Common myeloid progenitor, CD34-positive (primary cell): ENCODE data around the gene CYP3A5.
"Not testable (repeated sequence)": the region's sequence is repeated elsewhere in the genome, so short reads cannot be mapped to it uniquely, and the experiment has no call there.

Experiments used
- CTCF ChIA-PET: fragments of 350-600 bp; sonication (Branson Sonifier 250); formaldehyde crosslinking; loops from one replicate; lab custom pipeline; 2021; ENCODE audit warnings: antibody characterized with exemption; lab: Charles Lee
- POLR2A ChIA-PET: fragments of 350-600 bp; sonication (Branson Sonifier 250); formaldehyde crosslinking; loops from one replicate; lab custom pipeline; 2021; ENCODE audit warnings: antibody characterized with exemption; lab: Charles Lee
- DNase-seq, 3 donors: peaks; one replicate each; pipeline versions ENCODE4 v3.0.0 to v3.0.0-alpha.2; 2013
- H3K27ac ChIP-seq, 2 experiments: 1 replicate in 1 of 2; 2 replicates in 1 of 2; pipeline ENCODE4 v1.7.0; 2013; ENCODE audit warnings: inconsistent platforms in 2 of 2, low read length in 2 of 2, mild to moderate bottlenecking in 2 of 2, low read depth in 1 of 2, moderate library complexity in 1 of 2; ENCODE audit not compliant: severe bottlenecking in 2 of 2, insufficient read depth in 1 of 2, poor library complexity in 1 of 2
- H3K27me3 ChIP-seq, 5 experiments: replicated peaks in 2 of 5; 1 replicate in 3 of 5; 2 replicates in 2 of 5; pipeline versions ENCODE4 v1.6.1 to v1.7.0; 2013; ENCODE audit warnings: low read length in 4 of 5, mild to moderate bottlenecking in 2 of 5, moderate library complexity in 2 of 5, inconsistent platforms in 1 of 5; ENCODE audit not compliant: insufficient read depth in 5 of 5, control insufficient read depth in 4 of 5
- H3K36me3 ChIP-seq, 4 experiments: 1 replicate in 2 of 4; 2 replicates in 2 of 4; pipeline versions ENCODE4 v1.6.1 to v1.7.0; 2013; ENCODE audit warnings: low read length in 3 of 4, control low read depth in 1 of 4, mild to moderate bottlenecking in 1 of 4; ENCODE audit not compliant: control insufficient read depth in 4 of 4, insufficient read depth in 4 of 4
- H3K4me1 ChIP-seq, 4 experiments: 1 replicate in 3 of 4; 2 replicates in 1 of 4; pipeline versions ENCODE4 v1.6.1 to v1.7.1; 2013; ENCODE audit warnings: low read length in 3 of 4, mild to moderate bottlenecking in 3 of 4, control low read depth in 1 of 4, inconsistent platforms in 1 of 4, moderate library complexity in 1 of 4; ENCODE audit not compliant: control insufficient read depth in 4 of 4, insufficient read depth in 4 of 4; ENCODE audit errors: control extremely low read depth in 1 of 4
- H3K4me3 ChIP-seq, 7 experiments: 1 replicate in 4 of 7; 2 replicates in 3 of 7; pipeline versions ENCODE4 v1.5.1 to v1.7.0; 2013; ENCODE audit warnings: mild to moderate bottlenecking in 7 of 7, low read length in 6 of 7, moderate library complexity in 6 of 7, inconsistent platforms in 2 of 7, low read depth in 2 of 7, control low read depth in 1 of 7; ENCODE audit not compliant: insufficient read depth in 4 of 7, control insufficient read depth in 1 of 7; ENCODE audit errors: extremely low read depth in 1 of 7
- H3K9me3 ChIP-seq, 5 experiments: 1 replicate in 4 of 5; 2 replicates in 1 of 5; pipeline versions ENCODE4 v1.6.1 to v1.7.1; 2013; ENCODE audit warnings: low read length in 4 of 5, mild to moderate bottlenecking in 2 of 5, inconsistent platforms in 1 of 5, low read depth in 1 of 5, moderate library complexity in 1 of 5; ENCODE audit not compliant: control insufficient read depth in 4 of 5, insufficient read depth in 2 of 5; ENCODE audit errors: control extremely low read depth in 1 of 5
- WGBS: methylation state at CpG from one replicate; pipeline ENCODE4 v1.1.5; 2013; ENCODE audit not compliant: insufficient coverage; 5-methylcytosine and 5-hydroxymethylcytosine counted together

Gene CYP3A5

GRCh38 chr7:99694201-99694911 is 14.6 kb upstream of the CYP3A5 start:
- no peaks in the 10 kb centered on the region for H3K36me3 ChIP-seq
- POLR2A ChIA-PET, result no interaction called here
- CTCF ChIA-PET, result interaction anchor here (1.1 to 1.5 kb wide), 2 partner anchors 12 to 19 kb away, joined by 3 read pairs; no protein-coding TSS in a partner anchor
- H3K27me3 ChIP-seq, result no peaks in the 10 kb centered on the region
- peak overlapping the region in 1 of 2 experiments; percentile 60 for H3K27ac ChIP-seq
- 91% methylated on average over 3 of the region's 5 CpGs for WGBS
- DNase-seq, result no peak
- peaks cover 0 to 2% (median 0%) of the 10 kb centered on the region in 5 experiments for H3K9me3 ChIP-seq
- no peaks in the 10 kb centered on the region for H3K4me1 ChIP-seq
- no peak overlapping the region for H3K4me3 ChIP-seq

GRCh38 chr7:99693427-99694200 is 13.8 kb upstream of the CYP3A5 start:
- peak overlapping the region in 1 of 2 experiments; percentile 60 for H3K27ac ChIP-seq
- H3K36me3 ChIP-seq, result no peaks in the 10 kb centered on the region
- no peaks in the 10 kb centered on the region for H3K4me1 ChIP-seq
- CTCF ChIA-PET, result interaction anchor here (1.1 kb wide), 1 partner anchor 18 kb away, joined by 3 read pairs; no protein-coding TSS in a partner anchor
- no peaks in the 10 kb centered on the region for H3K27me3 ChIP-seq
- DNase-seq, result peak in 2 of 3 donors; percentile 10 to 51
- POLR2A ChIA-PET, result no interaction called here
- H3K4me3 ChIP-seq, result no peak overlapping the region
- H3K9me3 ChIP-seq, result peaks cover 0 to 2% (median 0%) of the 10 kb centered on the region in 5 experiments
- 69% methylated on average over 7 of the region's 9 CpGs for WGBS

GRCh38 chr7:99693100-99693426 is 13.3 kb upstream of the CYP3A5 start:
- no peak for DNase-seq
- 89% methylated on average over 5 of the region's 5 CpGs for WGBS
- ChIA-PET CTCF (interaction anchor here (1.1 kb wide), 1 partner anchor 18 kb away, joined by 3 read pairs; no protein-coding TSS in a partner anchor), POLR2A (no interaction called here)
- H3K36me3 ChIP-seq, result no peaks in the 10 kb centered on the region
- H3K27ac ChIP-seq, result no peak overlapping the region
- no peak overlapping the region for H3K4me3 ChIP-seq
- peaks cover 0 to 2% (median 0%) of the 10 kb centered on the region in 5 experiments for H3K9me3 ChIP-seq
- H3K4me1 ChIP-seq, result no peaks in the 10 kb centered on the region
- no peaks in the 10 kb centered on the region for H3K27me3 ChIP-seq

GRCh38 chr7:99692563-99692962 is 12.8 kb upstream of the CYP3A5 start:
- POLR2A ChIA-PET, DNase-seq, CTCF ChIA-PET, H3K27me3 ChIP-seq, H3K4me1 ChIP-seq, H3K9me3 ChIP-seq, H3K4me3 ChIP-seq, H3K27ac ChIP-seq, H3K36me3 ChIP-seq: not testable (repeated sequence)
- 100% methylated on average over 4 of the region's 6 CpGs for WGBS

GRCh38 chr7:99691658-99692057 is 11.9 kb upstream of the CYP3A5 start:
- H3K27me3 ChIP-seq, H3K36me3 ChIP-seq, H3K4me1 ChIP-seq, CTCF ChIA-PET, H3K27ac ChIP-seq, POLR2A ChIA-PET, H3K4me3 ChIP-seq, H3K9me3 ChIP-seq: not testable (repeated sequence)
- peak in 1 of 3 donors; percentile 3 for DNase-seq
- no CpG with 5 or more reads among the region's 1 CpG for WGBS

GRCh38 chr7:99690918-99691317 is 11.1 kb upstream of the CYP3A5 start:
- H3K27me3 ChIP-seq, CTCF ChIA-PET, H3K27ac ChIP-seq, H3K36me3 ChIP-seq, POLR2A ChIA-PET, H3K4me1 ChIP-seq, DNase-seq, H3K9me3 ChIP-seq, H3K4me3 ChIP-seq: not testable (repeated sequence)
- WGBS, result 100% methylated on average over 2 of the region's 4 CpGs
